ENCODE data around the gene FAM89B. TPM values are rescaled to one million over a fixed set of nuclear protein-coding genes. Genes with fewer than 3 reads are reported as not detected.

The FAM89B gene
- total RNA-seq, 1 experiment from 2014 or later, result 102 TPM

DNA sequence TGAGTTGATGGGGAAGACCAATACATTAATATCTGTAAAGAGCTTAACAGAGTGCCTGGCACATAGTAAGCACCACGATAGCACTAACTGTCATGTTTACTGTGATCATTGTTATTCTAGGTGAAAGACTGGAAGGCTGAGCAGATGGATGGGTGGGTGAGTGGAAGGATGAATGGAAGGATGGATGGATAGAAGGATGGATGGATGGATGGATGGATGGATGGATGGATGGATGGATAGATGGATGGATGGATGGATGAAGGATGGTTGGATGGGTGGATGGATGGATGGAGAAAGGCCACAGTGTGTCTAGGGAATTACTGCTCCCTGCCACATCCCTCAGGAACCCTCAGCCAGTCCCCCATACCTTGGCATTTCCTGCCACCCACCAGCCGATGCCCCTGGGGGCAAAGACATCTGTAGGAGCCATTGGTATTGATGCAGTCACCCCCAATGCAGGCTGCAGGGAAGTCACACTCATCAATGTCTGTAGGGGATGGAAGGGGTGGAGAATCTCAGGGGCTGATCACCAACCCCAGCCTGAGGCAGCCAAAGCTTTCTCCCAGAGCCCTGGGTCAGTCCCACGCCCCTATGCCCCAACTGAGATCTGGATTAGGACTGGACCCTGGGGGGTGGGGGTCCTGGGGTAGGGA is 29.5 kb upstream of the FAM89B start:
- BruUV-seq (replicated peaks), result no TSS peak
- CTCF ChIA-PET, result interaction anchor here (0.7 kb wide), 1 partner anchor 24 kb away, joined by 7 read pairs; no protein-coding TSS in a partner anchor
- POLR2A ChIA-PET, result interaction anchor here (0.6 kb wide), 1 partner anchor 133 kb away, joined by 4 read pairs; no protein-coding TSS in a partner anchor
- DNase-seq (ENCODE audit: low read depth, low spot score) (no peak), ATAC-seq (no peak)
- in situ Hi-C loops (cut with HindIII; ENCODE audit: low pct_unique_long_range_greater_than_20kb, low sequenced_read_pairs) (no loop called here), intact Hi-C loops (cut with micrococcal nuclease; ENCODE audit: unreplicated experiment) (no loop called here)
- Histone ChIP-seq H3K4me3 (ENCODE audit: low read depth in 2 of 2, low read length in 2 of 2) (no peak overlapping the region), H3K27me3 (ENCODE audit: control insufficient read depth, insufficient read depth, low read length) (no peaks in the 10 kb centered on the region), H3K27ac (ENCODE audit: low read length) (no peak overlapping the region), H3K4me1 (ENCODE audit: control insufficient read depth, insufficient read depth, low read length) (peaks cover 9% of the 10 kb centered on the region), H3K9me3 (ENCODE audit: control insufficient read depth, insufficient read depth, low read depth, low read length) (no peaks in the 10 kb centered on the region), H3K36me3 (ENCODE audit: control insufficient read depth, insufficient read depth, low read length) (peaks cover 2% of the 10 kb centered on the region; the same call in 1 of the 2 replicates)
- TF ChIP-seq REST (IDR thresholded peaks at IDR 0.05; ENCODE audit: insufficient read depth in 1 of 2, low read depth in 2 of 2, low read length in 1 of 2) (no peak), SIN3A (IDR thresholded peaks at IDR 0.05; ENCODE audit: borderline replicate concordance, insufficient read depth, low read depth, low read length) (no peak)

DNA sequence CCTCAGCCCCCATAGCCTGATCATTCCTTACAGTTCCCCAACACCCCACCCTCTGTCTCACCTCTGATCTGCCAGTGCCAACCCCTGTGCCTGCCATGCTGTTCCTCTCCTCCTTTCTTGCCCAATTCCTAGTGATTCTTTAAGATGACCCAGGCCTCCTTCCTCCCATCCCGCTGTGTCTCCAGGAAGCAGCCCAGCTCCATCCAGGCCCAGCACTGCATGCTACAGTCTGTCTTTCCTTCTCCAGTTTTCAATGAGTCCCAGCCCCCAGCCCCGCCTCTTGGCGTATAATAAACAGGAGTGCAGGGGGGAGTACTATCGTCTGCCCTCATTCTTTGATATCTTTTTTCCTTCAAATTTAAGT is 26.5 kb upstream of the FAM89B start:
- BruUV-seq (replicated peaks), result no TSS peak
- CTCF ChIA-PET, result no interaction called here
- in situ Hi-C loops (cut with HindIII; ENCODE audit: low pct_unique_long_range_greater_than_20kb, low sequenced_read_pairs), result no loop called here
- DNase-seq (ENCODE audit: low read depth, low spot score) (no peak), ATAC-seq (no peak)
- no peak overlapping the region for H3K4me3 ChIP-seq (ENCODE audit: low read depth in 2 of 2, low read length in 2 of 2)
- H3K27ac ChIP-seq (ENCODE audit: low read length), result no peak overlapping the region
- TF ChIP-seq REST (IDR thresholded peaks at IDR 0.05; ENCODE audit: insufficient read depth in 1 of 2, low read depth in 2 of 2, low read length in 1 of 2) (no peak), CTCF (IDR thresholded peaks at IDR 0.05) (no peak), POLR2AphosphoS5 (IDR thresholded peaks at IDR 0.05; ENCODE audit: low read depth, low read length) (no peak), SIN3A (IDR thresholded peaks at IDR 0.05; ENCODE audit: borderline replicate concordance, insufficient read depth, low read depth, low read length) (no peak), TCF7L2 (IDR thresholded peaks at IDR 0.05; ENCODE audit: low read depth, low read length) (no peak)
- H3K4me1 ChIP-seq (ENCODE audit: control insufficient read depth, insufficient read depth, low read length), result peaks cover 7% of the 10 kb centered on the region; the same call in 1 of the 2 replicates
- intact Hi-C loops (cut with micrococcal nuclease; ENCODE audit: unreplicated experiment), result no loop called here
- H3K9me3 ChIP-seq (ENCODE audit: control insufficient read depth, insufficient read depth, low read depth, low read length), result no peaks in the 10 kb centered on the region
- H3K36me3 ChIP-seq (ENCODE audit: control insufficient read depth, insufficient read depth, low read length), result no peaks in the 10 kb centered on the region
- POLR2A ChIA-PET, result no interaction called here
- H3K27me3 ChIP-seq (ENCODE audit: control insufficient read depth, insufficient read depth, low read length), result no peaks in the 10 kb centered on the region
